ENCODE data around the gene TBP. TPM values are rescaled to one million over a fixed set of nuclear protein-coding genes. Genes with fewer than 3 reads are reported as not detected.

Gene TBP
- total RNA-seq, 4 donors from 2014 or later: 13.3 to 33.7 (median 20.5) TPM

- Histone ChIP-seq H3K4me3 (peak overlapping the region; percentile 99), H3K36me3 (no peaks in the 10 kb centered on the region), H3K27me3 (no peaks in the 10 kb centered on the region), H3K4me1 (peaks cover 50% of the 10 kb centered on the region), H3K27ac (peak overlapping the region; percentile 89), H3K9me3 (no peaks in the 10 kb centered on the region)
- DNase-seq (ENCODE audit: low spot score in 2 of 2): no peak
- TF ChIP-seq CTCF (IDR thresholded peaks at IDR 0.05) (no peak), POLR2AphosphoS5 (IDR thresholded peaks at IDR 0.05) (no peak), POLR2A (IDR thresholded peaks at IDR 0.05) (no peak), EP300 (IDR thresholded peaks at IDR 0.05) (no peak)
- 2% methylated on average over 7 of the region's 7 CpGs for WGBS
Observed at GRCh38 chr6:170554796-170555137, 598 bp downstream of the TBP start.

- peaks cover 44% of the 10 kb centered on the region for H3K4me1 ChIP-seq
- H3K27me3 ChIP-seq: no peaks in the 10 kb centered on the region
- no peaks in the 10 kb centered on the region for H3K9me3 ChIP-seq
- no peak overlapping the region for H3K27ac ChIP-seq
- TF ChIP-seq POLR2A (IDR thresholded peaks at IDR 0.05) (no peak), CTCF (IDR thresholded peaks at IDR 0.05) (no peak), POLR2AphosphoS5 (IDR thresholded peaks at IDR 0.05) (no peak), EP300 (IDR thresholded peaks at IDR 0.05) (no peak)
- peaks cover 1% of the 10 kb centered on the region for H3K36me3 ChIP-seq
- WGBS: 48% methylated on average over 3 of the region's 3 CpGs
- no peak for DNase-seq (ENCODE audit: low spot score in 2 of 2)
- H3K4me3 ChIP-seq: peak overlapping the region; percentile 99
Observed at GRCh38 chr6:170555305-170555704, 1.1 kb downstream of the TBP start.

GRCh38 chr6:170561555-170561954, 7.4 kb downstream of the TBP start:
- DNase-seq (ENCODE audit: low spot score in 2 of 2): no peak
- H3K27ac ChIP-seq: no peak overlapping the region
- 88% methylated on average over 4 of the region's 4 CpGs for WGBS
- no peak for TF ChIP-seq POLR2AphosphoS5 (IDR thresholded peaks at IDR 0.05)
- TF ChIP-seq EP300 (IDR thresholded peaks at IDR 0.05): no peak
- TF ChIP-seq POLR2A (IDR thresholded peaks at IDR 0.05): no peak
- TF ChIP-seq CTCF (IDR thresholded peaks at IDR 0.05): no peak
- no peaks in the 10 kb centered on the region for H3K9me3 ChIP-seq
- H3K27me3 ChIP-seq: no peaks in the 10 kb centered on the region
- H3K4me1 ChIP-seq: peaks cover 2% of the 10 kb centered on the region
- no peak overlapping the region for H3K4me3 ChIP-seq
- peaks cover 52% of the 10 kb centered on the region for H3K36me3 ChIP-seq

- 96% methylated on average over 8 of the region's 8 CpGs for WGBS
- H3K4me1 ChIP-seq: no peaks in the 10 kb centered on the region
- H3K27ac ChIP-seq: no peak overlapping the region
- DNase-seq (ENCODE audit: low spot score in 2 of 2): no peak
- peaks cover 85% of the 10 kb centered on the region for H3K36me3 ChIP-seq
- no peaks in the 10 kb centered on the region for H3K9me3 ChIP-seq
- TF ChIP-seq CTCF (IDR thresholded peaks at IDR 0.05) (no peak), EP300 (IDR thresholded peaks at IDR 0.05) (no peak), POLR2A (IDR thresholded peaks at IDR 0.05) (no peak), POLR2AphosphoS5 (IDR thresholded peaks at IDR 0.05) (no peak)
- H3K4me3 ChIP-seq: no peak overlapping the region
- no peaks in the 10 kb centered on the region for H3K27me3 ChIP-seq
Observed at GRCh38 chr6:170564936-170565530, 10.9 kb downstream of the TBP start.

GRCh38 chr6:170572704-170573466, 18.7 kb downstream of the TBP start:
- DNase-seq (ENCODE audit: low spot score in 2 of 2): no peak
- peaks cover 85% of the 10 kb centered on the region for H3K36me3 ChIP-seq
- WGBS: 88% methylated on average over 2 of the region's 2 CpGs

More at GRCh38 chr6:170572704-170573466, 18.7 kb downstream of the TBP start:
- H3K27ac ChIP-seq: no peak overlapping the region
- no peak overlapping the region for H3K4me3 ChIP-seq
- no peaks in the 10 kb centered on the region for H3K9me3 ChIP-seq
- TF ChIP-seq POLR2A (IDR thresholded peaks at IDR 0.05) (no peak), EP300 (IDR thresholded peaks at IDR 0.05) (no peak), POLR2AphosphoS5 (IDR thresholded peaks at IDR 0.05) (no peak), CTCF (IDR thresholded peaks at IDR 0.05) (no peak)
- H3K27me3 ChIP-seq: no peaks in the 10 kb centered on the region
- no peaks in the 10 kb centered on the region for H3K4me1 ChIP-seq
